DMS53 treated with DMSO at 0.1 percent for 48 hours (cell line): ENCODE results near the gene SYT14.
"Not testable (repeated sequence)": the region's sequence is repeated elsewhere in the genome, so short reads cannot be mapped to it uniquely, and the experiment has no call there.

Source experiments
- DNase-seq: peaks from one replicate; lab custom pipeline; 2025; ENCODE audit not compliant: unreplicated experiment; lab: John Stamatoyannopoulos, UW

The SYT14 gene

GRCh38 chr1:210024282-210024681 is 86.3 kb downstream of the SYT14 start:
- DNase-seq, result no peak

- no peak for DNase-seq
These were observed 87.0 kb downstream of the SYT14 start for GRCh38 chr1:210024996-210025395.

GRCh38 chr1:210025870-210026269 is 87.9 kb downstream of the SYT14 start:
- DNase-seq, result no peak

- DNase-seq, result no peak
These were observed 90.0 kb downstream of the SYT14 start for GRCh38 chr1:210027994-210028393.

- no peak for DNase-seq
These were observed 93.5 kb downstream of the SYT14 start for GRCh38 chr1:210031473-210031872.

- no peak for DNase-seq
These were observed 105.0 kb downstream of the SYT14 start for GRCh38 chr1:210043058-210043457.

GRCh38 chr1:210049616-210050015 is 111.6 kb downstream of the SYT14 start:
- no peak for DNase-seq

- not testable (repeated sequence) for DNase-seq
These were observed 112.5 kb downstream of the SYT14 start for GRCh38 chr1:210050491-210050890.

- DNase-seq, result no peak
These were observed 115.1 kb downstream of the SYT14 start for GRCh38 chr1:210053126-210053525.

- no peak for DNase-seq
These were observed 119.6 kb downstream of the SYT14 start for GRCh38 chr1:210057593-210057992.

- no peak for DNase-seq
These were observed 124.0 kb downstream of the SYT14 start for GRCh38 chr1:210061992-210062391.

GRCh38 chr1:210070531-210070930 is 132.5 kb downstream of the SYT14 start:
- DNase-seq, result no peak

- no peak for DNase-seq
These were observed 134.1 kb downstream of the SYT14 start for GRCh38 chr1:210072129-210072528.

- no peak for DNase-seq
These were observed 135.0 kb downstream of the SYT14 start for GRCh38 chr1:210072896-210073504.

GRCh38 chr1:210074904-210075303 is 136.9 kb downstream of the SYT14 start:
- DNase-seq, result no peak

GRCh38 chr1:210076620-210077019 is 138.6 kb downstream of the SYT14 start:
- DNase-seq, result no peak

GRCh38 chr1:210081494-210081893 is 143.5 kb downstream of the SYT14 start:
- DNase-seq, result no peak

GRCh38 chr1:210085359-210085758 is 147.3 kb downstream of the SYT14 start:
- no peak for DNase-seq

- no peak for DNase-seq
These were observed 149.0 kb downstream of the SYT14 start for GRCh38 chr1:210087058-210087457.

GRCh38 chr1:210089855-210090254 is 151.8 kb downstream of the SYT14 start:
- no peak for DNase-seq

- DNase-seq, result no peak
These were observed 154.3 kb downstream of the SYT14 start for GRCh38 chr1:210092366-210092765.

GRCh38 chr1:210093461-210093860 is 155.4 kb downstream of the SYT14 start:
- no peak for DNase-seq

- DNase-seq, result no peak
These were observed 160.3 kb downstream of the SYT14 start for GRCh38 chr1:210098356-210098755.
